Measurements from ENCODE around the gene IFNA8.
"Not testable (repeated sequence)": the region's sequence is repeated elsewhere in the genome, so short reads cannot be mapped to it uniquely, and the experiment has no call there.

IFNA8 gene

GRCh38 chr9:21415493-21416267, 6.8 kb downstream of the IFNA8 start:
- DNase-seq (ENCODE audit: insufficient read length, low spot score): no peak
- no peak for FAIRE-seq

GRCh38 chr9:21428235-21428634, 19.3 kb downstream of the IFNA8 start:
- no peak for DNase-seq (ENCODE audit: insufficient read length, low spot score)
- FAIRE-seq: peak; percentile 4

GRCh38 chr9:21429191-21429590, 20.3 kb downstream of the IFNA8 start:
- FAIRE-seq: no peak
- no peak for DNase-seq (ENCODE audit: insufficient read length, low spot score)

GRCh38 chr9:21432672-21433425, 23.9 kb downstream of the IFNA8 start:
- DNase-seq (ENCODE audit: insufficient read length, low spot score): no peak
- peak; percentile 90 for FAIRE-seq

GRCh38 chr9:21434202-21435014, 25.5 kb downstream of the IFNA8 start:
- no peak for DNase-seq (ENCODE audit: insufficient read length, low spot score)
- peak; percentile 55 for FAIRE-seq

- not testable (repeated sequence) for DNase-seq (ENCODE audit: insufficient read length, low spot score); FAIRE-seq
Observed at GRCh38 chr9:21435015-21435383, 26.1 kb downstream of the IFNA8 start.

- no peak for DNase-seq (ENCODE audit: insufficient read length, low spot score)
- no peak for FAIRE-seq
Observed at GRCh38 chr9:21440139-21440538, 31.2 kb downstream of the IFNA8 start, which contains the start of gene IFNA1. Gene IFNA1 (plus strand): TSS chr9:21440439. CDS start chr9:21440508, 69 bp downstream.

- FAIRE-seq: peak; percentile 87
- DNase-seq (ENCODE audit: insufficient read length, low spot score): peak; percentile 24
Observed at GRCh38 chr9:21443849-21444625, 35.1 kb downstream of the IFNA8 start.

- not testable (repeated sequence) for DNase-seq (ENCODE audit: insufficient read length, low spot score); FAIRE-seq
Observed at GRCh38 chr9:21449312-21449711, 40.4 kb downstream of the IFNA8 start.

GRCh38 chr9:21450733-21451394, 41.9 kb downstream of the IFNA8 start:
- no peak for FAIRE-seq
- DNase-seq (ENCODE audit: insufficient read length, low spot score): no peak

- FAIRE-seq (no peak), DNase-seq (ENCODE audit: insufficient read length, low spot score) (no peak)
Observed at GRCh38 chr9:21452681-21453080, 43.8 kb downstream of the IFNA8 start.

GRCh38 chr9:21454149-21454548, 45.2 kb downstream of the IFNA8 start:
- DNase-seq (ENCODE audit: insufficient read length, low spot score) (no peak), FAIRE-seq (no peak)

GRCh38 chr9:21455320-21455719, 46.4 kb downstream of the IFNA8 start:
- FAIRE-seq (peak; percentile 8), DNase-seq (ENCODE audit: insufficient read length, low spot score) (peak; percentile 16)
